HG03354 (cell line): ENCODE measurements around the gene GLOD5.
"Not testable (repeated sequence)": the region's sequence is repeated elsewhere in the genome, so short reads cannot be mapped to it uniquely, and the experiment has no call there.

Experiments used
- ATAC-seq: cut with Tn5 transposase; IDR thresholded peaks from one replicate; pipeline ENCODE4 v1.9.1; 2021; ENCODE audit warnings: mild to moderate bottlenecking; ENCODE audit not compliant: unreplicated experiment, poor library complexity, severe bottlenecking

The GLOD5 gene

GRCh38 chrX:48791063-48791820, 29.7 kb downstream of the GLOD5 start:
- ATAC-seq: no peak

GRCh38 chrX:48792219-48792618, 30.7 kb downstream of the GLOD5 start:
- ATAC-seq: no peak

- no peak for ATAC-seq
Measured at GRCh38 chrX:48793935-48794334, 32.4 kb downstream of the GLOD5 start.

GRCh38 chrX:48794340-48794910, 32.9 kb downstream of the GLOD5 start:
- ATAC-seq: no peak

- no peak for ATAC-seq
Measured at GRCh38 chrX:48794911-48795515, 33.5 kb downstream of the GLOD5 start.

- no peak for ATAC-seq
Measured at GRCh38 chrX:48798318-48798717, 36.8 kb downstream of the GLOD5 start.

DNA sequence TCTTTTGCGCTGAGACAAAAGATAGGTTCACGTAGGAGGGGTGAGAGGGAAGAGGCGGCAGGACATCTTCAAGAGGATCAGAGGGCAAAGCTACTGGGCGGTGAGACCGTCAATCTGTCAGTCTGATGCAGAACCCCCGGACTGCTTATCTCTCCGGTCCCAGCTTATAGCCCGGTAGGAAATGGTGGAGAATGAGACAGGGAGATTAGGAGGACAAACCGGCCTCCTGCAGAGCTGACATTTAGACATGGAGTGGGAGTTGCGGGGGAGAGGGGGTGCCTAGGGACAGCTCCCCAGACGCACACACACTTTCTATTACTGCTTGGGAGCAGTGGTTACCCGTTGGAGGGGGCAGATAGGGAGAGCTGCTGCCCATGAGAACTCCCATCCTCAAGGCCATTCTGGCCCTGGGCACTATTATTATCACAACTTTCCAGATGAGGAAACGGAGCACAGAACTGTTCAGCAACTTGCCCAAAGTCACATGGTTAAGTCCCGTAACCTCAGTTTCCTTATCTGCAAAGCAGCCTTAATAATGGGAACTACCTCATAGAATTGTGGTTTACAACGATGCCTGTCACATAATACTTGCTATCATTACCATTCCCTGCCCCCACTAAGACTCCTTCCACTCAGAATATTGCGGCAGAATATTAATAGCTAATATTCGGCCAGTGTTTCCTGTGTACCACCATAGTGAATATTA, 39.2 kb downstream of the GLOD5 start:
- no peak for ATAC-seq

- ATAC-seq: peak; percentile 89
Measured at GRCh38 chrX:48801280-48802088, 39.9 kb downstream of the GLOD5 start, which contains the start of gene HDAC6. Gene HDAC6, plus strand, starts transcription at chrX:48802067. Its CDS starts 626 bp downstream, at chrX:48802693.

- peak; percentile 46 for ATAC-seq
Measured at GRCh38 chrX:48802089-48802904, 40.8 kb downstream of the GLOD5 start.

DNA sequence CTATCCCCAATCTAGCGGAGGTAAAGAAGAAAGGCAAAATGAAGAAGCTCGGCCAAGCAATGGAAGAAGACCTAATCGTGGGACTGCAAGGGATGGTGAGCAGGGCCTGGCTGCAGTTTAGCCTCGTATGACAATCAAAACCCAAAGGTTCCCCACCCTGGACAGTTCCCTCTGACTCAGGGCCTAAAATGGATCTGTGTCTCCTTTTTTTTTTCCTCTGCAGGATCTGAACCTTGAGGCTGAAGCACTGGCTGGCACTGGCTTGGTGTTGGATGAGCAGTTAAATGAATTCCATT, 41.3 kb downstream of the GLOD5 start:
- no peak for ATAC-seq

DNA sequence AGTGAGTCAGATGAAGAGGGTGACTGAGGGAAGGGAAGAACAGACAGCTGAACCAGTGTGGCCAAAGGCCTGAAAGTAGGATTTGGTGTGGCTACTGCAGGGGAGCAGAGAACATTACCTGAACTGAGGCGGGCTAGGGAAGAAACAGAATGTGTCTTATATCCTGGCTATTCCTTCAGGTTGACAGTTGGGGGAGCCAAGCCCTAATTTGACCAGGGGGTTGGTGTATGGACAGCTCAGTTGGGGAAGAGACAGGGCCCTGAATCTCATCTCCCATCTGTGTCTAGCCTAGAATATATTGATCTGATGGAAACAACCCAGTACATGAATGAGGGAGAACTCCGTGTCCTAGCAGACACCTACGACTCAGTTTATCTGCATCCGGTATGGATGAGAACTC, 44.5 kb downstream of the GLOD5 start:
- no peak for ATAC-seq

DNA sequence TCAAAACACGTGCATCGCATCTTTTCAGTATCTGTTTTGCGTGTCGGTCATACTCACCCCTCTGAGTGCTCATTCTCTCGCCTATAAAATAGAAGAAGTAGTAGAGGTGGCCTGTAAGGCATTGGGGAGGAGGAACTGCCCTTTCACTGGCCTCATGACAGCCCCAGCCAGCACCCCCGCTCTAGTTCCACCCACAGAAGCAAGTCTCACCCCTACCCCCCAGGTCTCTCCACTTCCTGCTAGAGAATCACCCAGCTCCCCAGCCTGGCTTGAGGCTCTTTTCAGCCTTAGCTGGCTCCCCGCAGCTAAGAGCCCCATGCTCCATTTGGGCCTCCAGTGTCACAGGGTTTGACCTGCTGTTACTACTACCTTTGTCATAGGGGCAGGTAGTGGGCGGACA, 52.1 kb downstream of the GLOD5 start:
- no peak for ATAC-seq

GRCh38 chrX:48814722-48815121, 53.2 kb downstream of the GLOD5 start:
- ATAC-seq: no peak

- ATAC-seq: no peak
Measured at GRCh38 chrX:48815266-48815665, 53.7 kb downstream of the GLOD5 start.

- no peak for ATAC-seq
Measured at GRCh38 chrX:48816014-48816810, 54.7 kb downstream of the GLOD5 start.

DNA sequence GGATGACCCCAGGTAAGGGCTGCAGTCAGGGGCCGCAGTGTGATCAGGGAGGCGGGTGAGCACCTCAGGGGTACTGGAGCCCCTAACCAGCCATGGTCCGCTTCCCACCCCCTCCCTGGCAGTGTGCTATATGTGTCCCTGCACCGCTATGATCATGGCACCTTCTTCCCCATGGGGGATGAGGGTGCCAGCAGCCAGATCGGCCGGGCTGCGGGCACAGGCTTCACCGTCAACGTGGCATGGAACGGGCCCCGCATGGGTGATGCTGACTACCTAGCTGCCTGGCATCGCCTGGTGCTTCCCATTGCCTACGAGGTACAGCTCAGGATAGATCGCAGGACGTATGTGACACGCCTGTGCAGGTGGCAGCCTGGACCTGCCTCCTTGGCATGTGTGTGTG, 56.6 kb downstream of the GLOD5 start:
- no peak for ATAC-seq

DNA sequence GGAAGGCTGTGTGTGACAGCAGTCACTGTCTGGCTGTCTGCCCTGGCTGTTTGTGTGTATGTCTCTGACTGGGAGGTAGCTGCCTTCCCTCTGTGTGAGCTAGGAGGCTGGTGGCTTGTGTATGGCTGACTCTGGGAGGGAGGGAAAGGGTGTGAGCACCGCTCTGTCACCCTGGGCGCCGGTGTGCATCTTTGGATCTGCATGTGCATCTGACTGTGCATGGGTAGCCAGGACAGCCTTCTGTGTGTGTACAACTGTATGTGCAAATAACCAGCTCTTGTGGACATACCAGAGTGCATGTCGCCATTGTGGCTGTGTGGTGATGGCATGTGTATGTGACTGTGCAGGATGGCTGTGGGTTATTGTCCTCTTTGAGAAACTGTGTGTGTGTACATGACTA, 57.3 kb downstream of the GLOD5 start:
- ATAC-seq: no peak

- ATAC-seq: not testable (repeated sequence)
Measured at GRCh38 chrX:48819394-48819793, 57.8 kb downstream of the GLOD5 start.
